HepG2 (cell line): ENCODE results near the gene COMMD7. TPM values are rescaled to one million over a fixed set of nuclear protein-coding genes. Genes with fewer than 3 reads are reported as not detected.

Source experiments
- ATF1 ChIP-seq: IDR thresholded peaks from 2 replicates; pipeline ENCODE4 v1.6.1; 2016; ENCODE audit warnings: mild to moderate bottlenecking, control low read depth
- ATF7 ChIP-seq, 2 experiments: fragments of 450-650 bp in 1 of 2; sonication (generic) in 1 of 2; formaldehyde crosslinking in 1 of 2; IDR thresholded peaks; 2 replicates each; pipeline versions ENCODE4 v1.4.0 to v1.6.1; 2016 to 2020; ENCODE audit warnings: antibody characterized with exemption in 1 of 2, mild to moderate bottlenecking in 1 of 2, missing genetic modification reagents in 1 of 2
- CEBPB ChIP-seq: IDR thresholded peaks from 2 replicates; pipeline ENCODE4 v1.6.1; 2011; ENCODE audit warnings: low read depth, low read length, improper control_type of control experiment, borderline replicate concordance
- ESRRA ChIP-seq: sonication (generic); formaldehyde crosslinking; IDR thresholded peaks from 2 replicates; pipeline ENCODE4 v1.5.1; 2020; ENCODE audit warnings: mild to moderate bottlenecking, low read depth, missing genetic modification reagents
- FOXK2 ChIP-seq: fragments of 450-650 bp; IDR thresholded peaks from 2 replicates; pipeline ENCODE4 v1.6.1; 2016
- GABPB1 ChIP-seq: IDR thresholded peaks from 2 replicates; pipeline ENCODE4 v1.6.1; 2016; ENCODE audit warnings: mild to moderate bottlenecking, missing genetic modification reagents, moderate library complexity, missing compliant biosample characterization
- HMGA1 ChIP-seq: sonication (generic); formaldehyde crosslinking; conservative IDR thresholded peaks from 2 replicates; pipeline ENCODE4 v1.4.0; 2020; ENCODE audit warnings: missing genetic modification reagents
- KDM4B ChIP-seq: sonication (generic); formaldehyde crosslinking; IDR thresholded peaks from 2 replicates; pipeline ENCODE4 v1.4.0; 2020; ENCODE audit warnings: missing genetic modification reagents
- MED13 ChIP-seq: sonication (generic); formaldehyde crosslinking; IDR thresholded peaks from 2 replicates; pipeline ENCODE4 v1.5.0; 2020; ENCODE audit warnings: missing genetic modification reagents
- NFIB ChIP-seq: sonication (generic); formaldehyde crosslinking; IDR thresholded peaks from 2 replicates; pipeline ENCODE4 v1.9.0; 2021; ENCODE audit warnings: missing genetic modification reagents, mild to moderate bottlenecking, borderline replicate concordance
- REXO4 ChIP-seq: sonication (generic); formaldehyde crosslinking; IDR thresholded peaks from 2 replicates; pipeline ENCODE4 v1.8.0; 2022; ENCODE audit warnings: missing genetic modification reagents, mild to moderate bottlenecking, borderline replicate concordance
- RFX1 ChIP-seq: fragments of 450-650 bp; IDR thresholded peaks from 2 replicates; pipeline ENCODE4 v1.6.1; 2017
- SAP130 ChIP-seq: IDR thresholded peaks from 2 replicates; pipeline ENCODE4 v1.6.1; 2016; ENCODE audit warnings: low read depth
- STAG1 ChIP-seq: sonication (generic); formaldehyde crosslinking; IDR thresholded peaks from 2 replicates; pipeline ENCODE4 v1.4.0; 2020; ENCODE audit warnings: missing genetic modification reagents
- TBX2 ChIP-seq: sonication (generic); formaldehyde crosslinking; IDR thresholded peaks from 2 replicates; pipeline ENCODE4 v1.5.0; 2020; ENCODE audit warnings: missing genetic modification reagents, mild to moderate bottlenecking, borderline replicate concordance
- ZFP37 ChIP-seq: sonication (generic); formaldehyde crosslinking; IDR thresholded peaks from 2 replicates; pipeline ENCODE4 v1.4.0; 2020; ENCODE audit warnings: missing genetic modification reagents, borderline replicate concordance
- ZNF34 ChIP-seq: sonication (generic); formaldehyde crosslinking; IDR thresholded peaks from 2 replicates; pipeline ENCODE4 v1.4.0; 2020; ENCODE audit warnings: mild to moderate bottlenecking, missing genetic modification reagents, borderline replicate concordance
- ZNF768 ChIP-seq: sonication (generic); formaldehyde crosslinking; IDR thresholded peaks from 2 replicates; pipeline ENCODE4 v1.4.0; 2020; ENCODE audit warnings: missing genetic modification reagents
- ZSCAN25 ChIP-seq: sonication (generic); formaldehyde crosslinking; IDR thresholded peaks from 2 replicates; pipeline ENCODE4 v1.8.0; 2022; ENCODE audit warnings: mild to moderate bottlenecking, missing genetic modification reagents
- ZSCAN29 ChIP-seq: sonication (generic); formaldehyde crosslinking; conservative IDR thresholded peaks from 2 replicates; pipeline ENCODE4 v1.4.0; 2020; ENCODE audit warnings: mild to moderate bottlenecking, missing genetic modification reagents
- polyA plus RNA-seq, 8 experiments: library from polyadenylated mRNA; depleted of rRNA in 3 of 8; stranded (reverse) in 7 of 8; unstranded in 1 of 8; fragments of >200 nt; fragmentation: Illumina TruSeq in 4 of 8; extraction: Trizol in 4 of 8; gene quantifications; 2 replicates each; pipeline versions ENCODE4 v1.2.1 to v1.2.3, GENCODE V29; 2011 to 2016; ENCODE audit warnings: low read depth in 4 of 8, missing spikeins in 1 of 8, mixed read lengths in 1 of 8; ENCODE audit not compliant: insufficient read depth in 1 of 8
- total RNA-seq, 5 experiments: library from RNA; depleted of rRNA; stranded (reverse); fragments of >200 nt; fragmentation: Illumina TruSeq; extraction: Trizol; gene quantifications; 2 replicates each; pipeline ENCODE4 v1.2.3, GENCODE V29; 2016; ENCODE audit warnings: low read depth in 1 of 5
- TF ChIP-seq, protein P1 (sequence below): sonication (generic); formaldehyde crosslinking; IDR thresholded peaks from 2 replicates; pipeline ENCODE4 v1.4.0; 2020; ENCODE audit warnings: mild to moderate bottlenecking, missing genetic modification reagents
- TF ChIP-seq, protein P2 (sequence below): sonication (generic); formaldehyde crosslinking; IDR thresholded peaks from 2 replicates; pipeline ENCODE4 v1.8.1; 2023; ENCODE audit warnings: mild to moderate bottlenecking, missing genetic modification reagents
- TF ChIP-seq, protein P3 (sequence below): sonication (generic); formaldehyde crosslinking; IDR thresholded peaks from 2 replicates; pipeline ENCODE4 v1.8.0; 2022; ENCODE audit warnings: missing genetic modification reagents, low read depth, mild to moderate bottlenecking, borderline replicate concordance
- TF ChIP-seq, protein P4 (sequence below): sonication (generic); formaldehyde crosslinking; IDR thresholded peaks from 2 replicates; pipeline ENCODE4 v1.5.0; 2020; ENCODE audit warnings: missing genetic modification reagents
- TF ChIP-seq, protein P5 (sequence below): sonication (generic); formaldehyde crosslinking; IDR thresholded peaks from 2 replicates; pipeline ENCODE4 v1.5.1; 2020; ENCODE audit warnings: mild to moderate bottlenecking, moderate library complexity, missing genetic modification reagents

Gene COMMD7
- total and polyA plus RNA-seq, 2 of the 13 experiments (the other 11 are each of a cell fraction or from before 2014, with no cell fraction given), result 42.1 to 53.3 TPM

DNA sequence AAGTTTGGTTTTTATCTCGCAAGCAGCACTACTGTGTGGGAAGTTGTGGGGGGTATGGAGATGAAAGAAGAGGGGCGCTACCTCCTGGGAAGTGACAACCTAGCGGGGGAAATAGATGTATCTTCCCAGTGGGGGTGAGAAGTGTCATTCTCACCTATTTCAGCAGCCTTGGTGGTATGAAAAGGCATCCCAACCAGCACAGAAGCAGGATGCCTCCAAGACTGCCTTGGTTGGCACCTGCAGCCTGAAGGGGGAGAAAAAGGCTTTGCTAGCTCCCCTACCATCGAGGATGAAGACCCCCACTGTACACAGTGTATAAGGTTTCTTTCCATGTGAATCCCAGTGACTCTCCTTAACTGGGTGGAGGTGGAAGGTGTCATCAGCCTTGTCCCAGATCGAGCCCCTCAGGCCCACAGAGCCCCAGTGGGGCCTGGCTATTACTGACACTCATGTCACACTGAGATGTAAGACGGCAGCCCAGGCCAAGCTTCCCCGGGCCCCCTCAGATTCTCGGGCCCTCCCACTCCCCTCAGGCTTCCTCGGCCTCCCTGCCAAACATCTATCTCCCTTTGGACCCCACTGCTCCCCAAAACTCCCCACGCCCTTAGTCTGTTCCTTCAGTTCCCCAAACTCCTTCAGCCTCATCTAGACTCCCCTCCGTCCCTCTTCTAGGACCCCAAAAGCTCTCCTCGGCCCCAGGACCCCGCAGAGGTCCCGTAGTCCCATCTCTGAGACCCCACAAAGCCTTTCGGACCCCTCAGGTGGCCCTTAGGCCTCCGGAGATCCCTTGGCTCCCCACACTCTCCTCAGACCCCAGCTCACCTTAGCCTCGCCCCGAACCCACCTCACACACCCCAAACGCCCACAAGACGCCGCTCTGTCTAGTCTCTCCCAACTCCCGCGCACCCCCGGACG, 688 bp downstream of the COMMD7 start (continued):
- TF ChIP-seq, protein P1, sequence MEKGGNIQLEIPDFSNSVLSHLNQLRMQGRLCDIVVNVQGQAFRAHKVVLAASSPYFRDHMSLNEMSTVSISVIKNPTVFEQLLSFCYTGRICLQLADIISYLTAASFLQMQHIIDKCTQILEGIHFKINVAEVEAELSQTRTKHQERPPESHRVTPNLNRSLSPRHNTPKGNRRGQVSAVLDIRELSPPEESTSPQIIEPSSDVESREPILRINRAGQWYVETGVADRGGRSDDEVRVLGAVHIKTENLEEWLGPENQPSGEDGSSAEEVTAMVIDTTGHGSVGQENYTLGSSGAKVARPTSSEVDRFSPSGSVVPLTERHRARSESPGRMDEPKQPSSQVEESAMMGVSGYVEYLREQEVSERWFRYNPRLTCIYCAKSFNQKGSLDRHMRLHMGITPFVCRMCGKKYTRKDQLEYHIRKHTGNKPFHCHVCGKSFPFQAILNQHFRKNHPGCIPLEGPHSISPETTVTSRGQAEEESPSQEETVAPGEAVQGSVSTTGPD (CRISPR knock-in tag), result no peak
- TF ChIP-seq STAG1 (CRISPR knock-in tag) (peak; percentile 3; the same call in 1 of the 2 replicates), CEBPB (no peak), ATF1 (CRISPR knock-in tag) (no peak), SAP130 (0 out of 2 replicates have a peak, but pooled peaks have one; percentile 13), HMGA1 (CRISPR knock-in tag) (no peak), NFIB (CRISPR knock-in tag) (no peak), REXO4 (no peak), TBX2 (CRISPR knock-in tag) (peak; percentile 18; the same call in 1 of the 2 replicates), GABPB1 (CRISPR knock-in tag) (no peak), RFX1 (no peak), ZNF34 (CRISPR knock-in tag) (no peak), MED13 (no peak), ESRRA (no peak), FOXK2 (no peak), ZFP37 (CRISPR knock-in tag) (no peak), KDM4B (CRISPR knock-in tag) (no peak), ZSCAN29 (CRISPR knock-in tag) (no peak), ZSCAN25 (CRISPR knock-in tag) (no peak), ATF7 (IDR thresholded peaks at IDR 0.05) (no peak), ATF7 (CRISPR knock-in tag; IDR thresholded peaks at IDR 0.05) (0 out of 2 replicates have a peak, but pooled peaks have one; percentile 1), ZNF768 (CRISPR knock-in tag) (no peak)
- TF ChIP-seq, protein P2, sequence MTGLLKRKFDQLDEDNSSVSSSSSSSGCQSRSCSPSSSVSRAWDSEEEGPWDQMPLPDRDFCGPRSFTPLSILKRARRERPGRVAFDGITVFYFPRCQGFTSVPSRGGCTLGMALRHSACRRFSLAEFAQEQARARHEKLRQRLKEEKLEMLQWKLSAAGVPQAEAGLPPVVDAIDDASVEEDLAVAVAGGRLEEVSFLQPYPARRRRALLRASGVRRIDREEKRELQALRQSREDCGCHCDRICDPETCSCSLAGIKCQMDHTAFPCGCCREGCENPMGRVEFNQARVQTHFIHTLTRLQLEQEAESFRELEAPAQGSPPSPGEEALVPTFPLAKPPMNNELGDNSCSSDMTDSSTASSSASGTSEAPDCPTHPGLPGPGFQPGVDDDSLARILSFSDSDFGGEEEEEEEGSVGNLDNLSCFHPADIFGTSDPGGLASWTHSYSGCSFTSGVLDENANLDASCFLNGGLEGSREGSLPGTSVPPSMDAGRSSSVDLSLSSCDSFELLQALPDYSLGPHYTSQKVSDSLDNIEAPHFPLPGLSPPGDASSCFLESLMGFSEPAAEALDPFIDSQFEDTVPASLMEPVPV (CRISPR knock-in tag), result no peak
- TF ChIP-seq, protein P3, sequence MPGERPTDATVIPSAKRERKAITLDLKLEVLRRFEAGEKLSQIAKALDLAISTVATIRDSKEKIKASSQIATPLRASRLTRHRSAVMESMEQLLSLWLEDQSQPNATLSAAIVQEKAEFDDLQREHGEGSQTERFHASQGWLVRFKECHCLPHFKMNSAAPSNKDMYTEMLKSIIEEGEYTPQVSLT (CRISPR knock-in tag), result no peak
- TF ChIP-seq, protein P4, sequence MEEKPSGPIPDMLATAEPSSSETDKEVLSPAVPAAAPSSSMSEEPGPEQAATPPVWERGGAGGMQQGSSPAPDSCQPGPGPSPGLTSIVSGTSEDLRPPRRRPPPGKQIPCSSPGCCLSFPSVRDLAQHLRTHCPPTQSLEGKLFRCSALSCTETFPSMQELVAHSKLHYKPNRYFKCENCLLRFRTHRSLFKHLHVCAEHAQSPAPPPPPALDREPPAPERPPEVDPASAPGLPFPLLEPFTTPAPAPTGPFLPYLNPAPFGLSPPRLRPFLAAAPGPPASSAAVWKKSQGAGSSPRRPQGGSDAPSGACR (CRISPR knock-in tag), result no peak
- TF ChIP-seq, protein P5, sequence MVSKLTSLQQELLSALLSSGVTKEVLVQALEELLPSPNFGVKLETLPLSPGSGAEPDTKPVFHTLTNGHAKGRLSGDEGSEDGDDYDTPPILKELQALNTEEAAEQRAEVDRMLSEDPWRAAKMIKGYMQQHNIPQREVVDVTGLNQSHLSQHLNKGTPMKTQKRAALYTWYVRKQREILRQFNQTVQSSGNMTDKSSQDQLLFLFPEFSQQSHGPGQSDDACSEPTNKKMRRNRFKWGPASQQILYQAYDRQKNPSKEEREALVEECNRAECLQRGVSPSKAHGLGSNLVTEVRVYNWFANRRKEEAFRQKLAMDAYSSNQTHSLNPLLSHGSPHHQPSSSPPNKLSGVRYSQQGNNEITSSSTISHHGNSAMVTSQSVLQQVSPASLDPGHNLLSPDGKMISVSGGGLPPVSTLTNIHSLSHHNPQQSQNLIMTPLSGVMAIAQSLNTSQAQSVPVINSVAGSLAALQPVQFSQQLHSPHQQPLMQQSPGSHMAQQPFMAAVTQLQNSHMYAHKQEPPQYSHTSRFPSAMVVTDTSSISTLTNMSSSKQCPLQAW, result 0 out of 2 replicates have a peak, but pooled peaks have one; percentile 41
